ENCODE results near the gene RIT2.

The RIT2 gene

DNA sequence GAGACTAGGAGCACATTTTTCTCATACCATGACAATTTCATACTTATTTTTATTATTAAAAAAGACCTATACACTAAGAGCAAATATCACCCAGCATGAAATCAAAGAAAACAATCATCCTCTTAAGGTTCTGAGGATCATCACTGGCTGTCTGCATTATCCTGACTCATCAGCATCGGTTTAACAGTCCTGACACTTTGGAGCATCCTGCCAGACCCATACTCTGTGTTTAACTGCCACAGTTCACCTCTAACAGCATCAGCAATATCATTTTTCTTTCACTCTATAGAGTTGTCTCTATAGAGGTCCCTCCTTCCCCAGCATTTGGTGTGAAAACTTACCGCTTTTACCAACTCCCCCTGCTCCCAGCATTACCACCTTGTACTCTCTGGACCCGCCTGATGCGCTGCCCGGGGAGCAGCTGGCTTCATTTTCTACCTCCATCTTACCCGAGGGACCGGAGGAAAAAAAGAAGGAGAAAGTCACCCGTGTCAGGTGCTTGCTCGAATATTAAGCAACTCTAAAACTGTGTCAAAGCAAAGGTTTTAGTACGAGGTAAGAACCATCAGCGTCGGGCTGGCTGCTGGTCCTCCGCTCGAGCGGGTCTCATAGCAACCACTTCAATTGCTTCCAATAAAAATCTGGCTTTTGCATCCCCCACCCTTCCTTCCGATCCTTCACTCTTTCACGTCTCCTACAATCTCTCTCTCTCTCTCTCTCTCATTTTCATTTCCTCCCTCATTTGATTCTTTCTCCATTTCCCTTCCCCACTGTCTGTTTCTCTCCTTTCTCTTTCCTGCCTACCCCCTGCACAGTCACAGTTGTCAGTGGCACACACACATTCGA lies at the start of gene RIT2:
Gene RIT2, minus strand, starts transcription at position 610 of the 846 bp plus-strand sequence.
- DNase-seq (ENCODE audit: low read depth) = no peak

DNA sequence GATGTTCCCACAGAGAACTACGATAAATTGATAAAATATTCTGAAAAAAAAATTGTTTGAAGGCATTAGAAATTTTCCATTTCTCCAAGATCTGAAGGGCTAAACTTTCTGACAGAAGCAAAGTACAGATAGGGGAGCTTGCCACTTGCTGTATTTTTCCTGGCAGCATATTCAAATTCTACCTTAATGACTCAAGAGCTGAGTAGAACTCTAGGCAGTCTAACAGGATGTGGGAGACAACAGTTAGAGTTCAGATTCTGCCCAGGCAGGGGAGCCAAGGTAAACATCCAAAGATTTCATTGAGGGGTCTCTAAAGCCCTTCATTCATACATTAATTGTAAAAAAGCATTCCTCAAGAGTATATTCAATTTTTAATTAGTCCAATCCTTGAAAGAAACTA lies 46.0 kb upstream of the RIT2 start:
- DNase-seq (ENCODE audit: low read depth) = no peak

DNA sequence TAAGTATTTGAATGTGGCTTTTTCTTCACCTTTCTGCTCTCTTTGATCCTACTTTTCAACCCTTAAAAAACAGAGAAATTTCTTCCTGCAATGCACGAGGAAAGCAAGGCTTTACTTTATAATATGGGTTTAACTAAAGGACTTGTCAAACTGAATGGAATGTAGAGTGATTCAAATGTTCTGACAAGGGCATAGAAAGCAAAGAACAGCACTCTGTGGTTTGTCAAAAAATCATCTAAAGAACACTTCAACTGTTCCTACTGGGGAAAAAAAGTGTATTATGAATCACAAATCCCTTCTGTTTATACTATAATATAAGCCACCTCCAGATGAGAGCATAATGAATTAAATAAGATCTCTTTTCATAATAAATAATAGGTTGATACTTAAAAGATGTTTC lies 45.0 kb upstream of the RIT2 start:
- DNase-seq (ENCODE audit: low read depth) = no peak

DNA sequence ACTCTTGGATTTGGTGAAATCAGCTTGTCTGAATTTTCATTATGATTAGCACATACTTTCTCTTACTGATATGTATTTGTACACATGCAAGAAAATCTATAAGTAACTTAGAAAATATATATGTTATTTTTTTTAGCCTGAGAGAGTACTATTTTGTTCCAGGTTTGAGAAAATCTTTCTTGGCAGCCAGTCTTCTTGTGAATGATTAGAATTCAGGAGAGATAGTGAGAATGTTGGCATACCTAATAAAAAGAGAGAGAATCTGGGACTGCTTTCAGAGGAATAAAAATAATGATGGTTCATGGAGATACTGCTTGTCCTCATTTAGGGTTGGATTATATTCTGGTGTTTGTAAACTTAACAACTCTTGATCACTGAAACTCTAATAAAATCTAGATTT lies 44.4 kb upstream of the RIT2 start:
- no peak for DNase-seq (ENCODE audit: low read depth)

DNA sequence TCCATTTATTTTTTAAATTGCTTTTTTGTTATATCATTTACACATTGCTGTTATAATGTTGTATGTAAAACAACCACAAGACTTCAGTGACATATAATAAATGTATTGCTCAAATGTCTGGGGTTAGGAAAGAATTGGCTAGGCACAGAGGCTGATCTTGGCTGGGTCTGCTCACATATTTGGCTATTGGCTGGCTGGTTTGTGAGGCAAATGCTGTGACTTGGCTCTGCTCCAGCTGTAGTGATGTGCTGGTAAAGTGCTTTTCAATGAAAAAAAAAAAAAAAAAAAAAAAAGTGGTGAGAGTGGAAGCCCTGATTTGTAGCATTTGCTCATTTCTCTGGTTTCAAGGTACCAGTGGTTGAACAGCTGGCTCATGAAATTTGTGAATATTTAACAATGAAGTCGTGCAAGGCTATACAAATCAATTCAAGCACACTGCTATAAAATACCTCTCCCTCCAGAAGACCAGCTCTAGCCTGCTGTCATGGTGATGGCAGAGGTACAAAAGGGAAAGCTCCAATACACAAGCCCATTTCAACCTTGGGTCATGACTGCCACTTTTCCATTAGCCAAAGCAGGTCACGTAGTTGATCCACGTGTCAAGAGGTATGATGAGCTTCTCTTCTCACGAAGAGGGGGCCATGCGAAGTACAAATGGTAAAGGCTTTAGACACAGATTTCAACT lies 43.7 kb upstream of the RIT2 start:
- no peak for DNase-seq (ENCODE audit: low read depth)

DNA sequence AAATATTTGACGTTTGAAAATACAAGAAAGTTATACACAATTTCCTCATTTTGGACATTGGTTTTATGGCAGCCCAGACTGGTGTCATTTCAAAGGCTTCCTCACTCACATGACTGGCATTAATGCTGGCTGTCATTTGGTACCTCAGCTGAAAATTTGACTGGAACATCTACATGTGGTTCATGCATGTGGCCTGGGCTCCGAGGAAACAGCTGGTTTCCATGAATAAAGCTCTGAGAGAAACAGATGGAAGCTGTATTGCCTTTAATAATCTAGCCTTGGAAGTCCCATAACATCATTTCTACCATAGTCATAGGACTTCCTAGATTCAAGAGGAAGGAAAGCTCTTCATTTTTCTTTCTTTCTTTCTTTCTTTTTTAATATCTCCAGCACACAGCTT lies 42.9 kb upstream of the RIT2 start:
- DNase-seq (ENCODE audit: low read depth) = no peak

DNA sequence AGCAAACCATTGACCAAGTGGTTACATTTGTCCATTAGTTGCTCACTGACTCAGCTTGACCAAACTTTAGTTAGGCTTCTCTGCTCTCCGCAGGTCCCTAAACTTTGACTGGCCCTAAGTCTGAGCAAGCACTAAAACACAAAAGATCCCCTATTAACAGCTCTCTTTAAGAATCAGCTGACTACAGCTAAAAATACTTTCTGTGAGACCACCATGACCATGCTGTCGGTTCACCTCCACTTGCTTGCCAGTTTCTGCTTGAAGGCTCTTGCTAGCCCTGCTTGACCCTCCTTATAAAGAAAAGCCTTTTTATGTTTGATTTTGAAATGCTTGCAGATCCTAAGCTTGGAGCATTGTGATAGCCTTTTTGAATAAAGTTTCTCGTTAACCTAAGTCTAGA lies 40.4 kb upstream of the RIT2 start:
- no peak for DNase-seq (ENCODE audit: low read depth)

DNA sequence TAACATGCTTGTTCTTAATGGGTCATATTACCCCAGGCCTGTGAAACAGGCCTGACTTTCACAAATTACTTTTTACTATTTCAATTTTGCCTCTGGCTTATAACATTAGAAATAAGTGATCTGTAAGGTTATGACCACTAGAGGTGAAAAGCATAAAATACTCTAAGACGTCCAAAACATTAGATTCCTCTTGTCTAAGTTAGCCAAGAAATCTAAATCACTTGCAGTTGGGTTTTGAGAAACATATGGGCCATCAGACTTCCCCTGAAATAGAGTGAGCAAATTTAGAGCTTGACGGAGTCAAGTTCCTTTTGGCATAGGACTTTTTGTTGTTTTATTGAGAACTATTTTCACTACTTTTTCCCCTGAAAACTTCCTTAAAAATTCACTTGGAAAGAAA lies 32.7 kb upstream of the RIT2 start:
- no peak for DNase-seq (ENCODE audit: low read depth)

DNA sequence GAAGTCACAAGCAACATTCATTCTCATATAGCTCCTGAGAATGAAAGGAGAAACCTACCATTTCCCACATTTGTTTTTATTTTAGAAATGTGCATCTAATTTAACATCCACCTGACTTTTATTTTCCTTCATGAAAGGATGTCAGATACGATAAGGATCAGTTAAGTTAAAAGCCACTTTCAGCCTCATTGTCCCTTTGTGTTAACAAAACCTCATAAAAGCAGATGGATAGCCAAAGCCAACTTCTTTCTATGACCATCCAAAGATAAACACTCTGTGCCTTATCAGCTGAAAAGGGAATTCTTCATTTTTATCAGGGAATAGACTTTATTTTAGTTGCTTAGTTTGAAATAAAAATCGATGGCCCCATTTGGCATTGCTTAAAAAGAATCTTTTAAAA lies 25.7 kb upstream of the RIT2 start:
- no peak for DNase-seq (ENCODE audit: low read depth)

DNA sequence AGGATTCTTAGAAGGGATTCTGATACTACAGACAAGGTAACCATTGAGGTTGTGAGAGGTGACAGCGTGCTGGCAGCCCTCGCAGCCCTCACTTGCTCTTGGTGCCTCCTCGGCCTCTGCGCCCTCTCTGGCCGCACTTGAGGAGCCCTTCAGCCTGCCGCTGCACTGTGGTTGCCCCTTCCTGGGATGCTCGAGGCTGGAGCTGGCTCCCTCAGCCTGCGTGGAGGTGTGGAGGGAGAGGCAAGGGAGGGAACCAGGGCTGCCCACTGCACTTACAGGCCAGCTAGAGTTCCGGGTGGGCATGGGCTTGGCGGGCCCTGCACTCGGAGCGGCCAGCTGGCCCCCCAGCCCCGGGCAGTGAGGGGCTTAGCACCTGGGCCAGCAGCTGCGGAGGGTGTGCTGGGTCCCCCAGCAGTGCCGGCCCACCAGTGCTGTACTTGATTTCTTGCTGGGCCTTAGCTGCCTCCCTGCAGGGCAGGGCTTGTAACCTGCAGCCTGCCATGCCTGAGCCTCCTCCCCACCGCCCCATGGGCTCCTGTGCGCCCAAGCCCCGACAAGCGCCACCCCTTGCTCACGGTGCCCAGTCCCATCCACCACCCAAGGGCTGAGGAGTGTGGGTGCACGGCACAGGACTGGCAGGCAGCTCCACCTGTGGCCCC lies 23.9 kb upstream of the RIT2 start:
- no peak for DNase-seq (ENCODE audit: low read depth)

DNA sequence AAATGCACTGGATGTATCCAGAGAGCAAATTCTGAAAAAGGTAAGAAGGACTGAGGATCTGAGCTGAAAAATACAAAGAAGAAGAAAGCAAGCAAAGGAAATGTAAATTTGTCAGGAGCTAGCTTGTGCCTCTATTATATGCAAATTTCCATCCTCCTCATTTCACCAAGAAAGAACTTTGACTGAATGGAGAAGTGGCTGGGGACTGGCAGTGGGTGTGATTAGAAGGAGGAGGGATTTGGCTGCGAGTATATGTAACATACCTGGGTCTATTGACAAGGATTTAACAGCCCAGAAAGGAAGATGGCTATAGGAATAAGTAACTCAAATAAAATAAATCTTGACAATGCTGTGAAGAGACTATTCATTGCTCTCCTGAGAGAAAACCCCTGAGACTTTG lies 19.4 kb upstream of the RIT2 start:
- DNase-seq (ENCODE audit: low read depth) = no peak

DNA sequence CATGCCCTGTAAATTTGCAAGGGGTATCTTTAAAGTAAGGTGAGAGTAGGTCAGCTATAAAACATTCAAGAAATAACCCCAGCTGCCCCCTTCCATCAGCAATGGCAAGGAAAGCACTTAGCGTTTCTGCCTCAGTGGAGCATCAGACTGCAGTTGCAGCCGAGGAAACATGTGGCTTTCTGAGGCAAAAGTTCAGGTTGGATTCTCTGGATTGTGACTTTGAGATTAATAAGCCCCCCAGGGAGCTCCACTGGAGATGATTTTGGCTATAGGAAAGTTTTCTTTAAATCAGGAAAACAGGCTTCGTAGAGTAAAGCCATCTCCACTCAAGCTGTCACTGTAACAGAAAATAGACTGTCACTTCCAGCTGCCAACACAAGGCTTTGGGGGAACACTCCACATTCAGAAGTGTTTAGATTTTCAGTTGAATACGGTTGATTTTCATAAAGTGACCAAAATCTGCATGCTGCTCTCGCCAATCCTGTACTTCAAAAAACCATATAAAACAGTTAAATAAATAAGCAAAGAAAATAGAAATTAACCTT lies 15.3 kb upstream of the RIT2 start:
- no peak for DNase-seq (ENCODE audit: low read depth)

DNA sequence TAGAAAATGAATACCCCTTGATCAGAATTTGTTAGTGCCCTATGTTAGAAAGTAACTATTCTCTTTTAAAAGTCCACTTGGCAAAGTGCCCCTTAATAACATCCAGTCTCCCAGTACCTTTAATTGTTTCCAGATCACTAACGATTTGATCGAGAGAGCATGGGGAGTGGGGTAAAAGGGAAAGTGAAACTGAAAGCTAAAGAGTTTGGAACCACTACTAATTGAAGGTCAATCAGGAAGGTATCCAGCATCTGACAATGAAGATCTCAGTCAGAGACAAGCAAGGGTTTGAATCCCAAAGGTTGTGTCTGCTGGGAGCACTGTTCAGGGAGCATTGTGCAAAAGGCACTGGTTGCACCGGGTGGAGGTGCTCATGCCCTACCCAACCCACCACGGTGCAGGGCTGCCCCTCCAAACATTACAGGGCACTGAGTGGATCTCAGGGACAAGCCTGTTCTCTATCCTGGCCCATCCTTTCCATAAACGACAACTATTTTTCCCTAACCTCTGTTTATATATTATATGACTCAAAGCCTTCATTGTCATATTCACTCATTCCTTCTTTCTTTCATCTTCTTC lies 14.6 kb upstream of the RIT2 start:
- DNase-seq (ENCODE audit: low read depth) = no peak

DNA sequence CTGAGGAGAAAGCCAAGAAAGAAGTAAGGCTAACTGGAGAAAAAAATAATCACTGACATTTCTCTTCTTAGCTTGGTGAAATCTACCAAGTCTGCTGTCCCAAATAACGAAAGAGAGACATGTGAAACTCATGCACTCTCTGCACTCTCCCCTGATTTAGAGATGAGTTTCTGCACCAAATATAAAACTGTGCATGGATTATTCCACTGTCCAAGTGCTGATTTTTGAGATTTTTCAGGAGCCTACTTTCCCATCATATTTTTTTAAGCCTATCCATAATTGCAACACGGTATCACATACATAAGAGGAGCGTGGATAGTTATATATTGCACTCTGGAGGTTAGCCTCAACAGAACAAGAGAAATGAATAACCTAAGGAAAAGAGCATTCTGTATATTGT lies 10.0 kb upstream of the RIT2 start:
- no peak for DNase-seq (ENCODE audit: low read depth)

DNA sequence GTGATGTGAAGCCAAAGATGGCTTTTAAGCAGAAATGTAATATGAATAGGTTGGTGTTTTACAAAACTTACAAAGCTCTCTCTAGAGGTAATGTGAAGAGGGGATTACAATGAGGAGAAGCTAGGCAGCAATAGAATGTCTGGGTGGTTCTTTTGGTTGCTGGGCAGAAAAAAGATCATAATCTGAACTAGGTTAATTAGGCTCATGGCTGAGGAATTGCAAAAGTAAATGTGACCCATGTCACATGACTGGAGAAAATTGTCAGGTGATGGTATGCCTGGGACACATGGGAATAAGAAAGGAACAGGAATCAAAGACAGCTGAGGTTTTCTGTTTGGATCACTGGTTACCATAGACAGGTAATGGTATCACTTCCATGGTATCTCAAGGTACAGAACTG lies 7.5 kb upstream of the RIT2 start:
- no peak for DNase-seq (ENCODE audit: low read depth)

DNA sequence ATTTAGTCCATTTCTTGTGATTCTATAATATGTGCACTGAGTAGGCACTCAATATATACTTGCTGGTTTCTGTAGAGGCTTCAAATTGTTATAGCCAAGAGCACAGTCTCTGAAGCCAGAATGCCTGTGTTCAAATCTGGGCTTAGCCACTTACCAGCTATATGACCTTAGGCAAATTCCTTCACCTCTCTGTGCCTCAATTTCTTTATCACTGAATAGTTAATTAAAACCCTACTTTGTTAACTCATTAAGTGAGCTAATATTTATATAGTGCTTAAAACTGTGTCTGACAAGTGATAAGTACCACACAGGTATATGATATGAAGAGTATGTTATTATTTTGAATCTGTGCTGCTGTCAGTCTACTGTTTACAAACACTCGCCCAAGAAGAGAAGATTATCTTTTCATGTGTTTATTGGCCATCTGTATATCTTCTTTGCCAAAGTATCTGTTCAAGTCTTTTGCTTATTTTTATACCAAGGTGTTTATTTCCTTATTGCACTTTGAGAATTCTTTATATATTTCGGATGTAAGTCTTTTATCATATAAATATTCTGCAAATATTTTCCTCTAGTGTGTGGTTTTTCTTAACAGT lies 1.3 kb upstream of the RIT2 start:
- no peak for DNase-seq (ENCODE audit: low read depth)

DNA sequence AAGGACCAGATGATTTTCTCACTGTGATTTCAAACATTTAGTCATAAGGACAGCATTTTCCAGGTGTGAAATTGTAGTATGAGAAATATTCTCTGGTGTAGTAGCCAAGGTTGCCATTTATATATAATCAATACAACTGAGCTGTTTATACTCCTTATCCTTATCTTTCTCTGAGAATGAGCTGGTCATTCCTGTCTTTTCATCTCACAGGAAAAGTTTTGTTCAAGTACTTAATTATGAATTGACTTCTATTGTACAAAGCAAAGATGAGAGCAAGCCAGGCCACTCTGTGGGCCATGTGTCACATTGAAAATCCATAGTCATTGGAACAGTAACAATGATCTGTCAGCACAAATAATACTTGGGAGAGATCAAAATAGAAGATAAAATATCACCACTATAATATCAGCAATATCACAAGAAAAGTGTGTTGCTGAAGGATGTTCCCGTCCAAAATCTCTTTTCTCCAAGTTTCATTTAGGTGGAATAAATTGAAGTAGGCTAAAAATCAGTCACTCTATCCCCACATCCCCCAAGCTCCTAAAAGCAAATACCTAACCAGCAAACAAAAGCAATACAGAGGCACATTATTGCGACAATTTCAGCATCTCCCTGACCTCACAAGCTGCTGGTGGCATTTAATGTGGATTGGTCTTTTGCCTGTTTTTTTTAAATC lies 2.1 kb downstream of the RIT2 start:
- no peak for DNase-seq (ENCODE audit: low read depth)

DNA sequence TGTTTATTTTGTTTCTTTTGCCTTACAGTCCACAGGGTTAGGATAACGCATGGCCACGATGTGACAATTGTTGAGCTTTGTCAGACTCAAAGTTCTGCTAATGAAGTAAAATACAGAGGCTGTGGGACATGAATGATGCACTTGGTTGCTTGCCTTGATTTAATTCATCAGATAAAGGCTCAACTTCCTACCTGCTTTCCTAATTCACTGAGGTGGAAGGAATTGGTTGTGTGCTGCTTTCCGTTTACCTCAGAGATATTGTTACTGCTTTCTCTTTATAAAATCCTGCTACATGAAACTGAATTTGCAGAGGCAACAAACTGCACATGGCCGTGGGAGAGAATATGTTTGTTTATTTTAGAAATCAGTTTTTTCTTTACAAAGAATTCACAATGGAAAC lies 6.6 kb downstream of the RIT2 start:
- no peak for DNase-seq (ENCODE audit: low read depth)

DNA sequence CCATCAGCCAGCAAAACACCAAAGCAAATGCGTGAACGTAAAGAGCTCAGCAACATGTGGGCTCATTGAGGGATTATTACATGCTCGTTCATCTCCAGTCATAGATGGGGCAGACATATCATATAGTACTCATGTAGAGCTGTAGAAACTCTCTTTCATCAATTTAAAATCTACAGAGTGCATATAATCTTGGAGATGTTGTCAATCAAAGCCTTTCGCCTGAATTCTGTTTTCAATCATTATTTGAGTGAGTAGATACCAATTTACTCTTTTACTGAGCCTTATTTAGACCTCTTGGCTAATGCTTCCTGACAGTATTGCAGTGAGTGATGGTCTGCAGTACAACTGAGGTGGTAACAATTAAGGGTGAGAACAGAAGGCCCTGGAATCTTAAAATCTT lies 7.0 kb downstream of the RIT2 start:
- no peak for DNase-seq (ENCODE audit: low read depth)

DNA sequence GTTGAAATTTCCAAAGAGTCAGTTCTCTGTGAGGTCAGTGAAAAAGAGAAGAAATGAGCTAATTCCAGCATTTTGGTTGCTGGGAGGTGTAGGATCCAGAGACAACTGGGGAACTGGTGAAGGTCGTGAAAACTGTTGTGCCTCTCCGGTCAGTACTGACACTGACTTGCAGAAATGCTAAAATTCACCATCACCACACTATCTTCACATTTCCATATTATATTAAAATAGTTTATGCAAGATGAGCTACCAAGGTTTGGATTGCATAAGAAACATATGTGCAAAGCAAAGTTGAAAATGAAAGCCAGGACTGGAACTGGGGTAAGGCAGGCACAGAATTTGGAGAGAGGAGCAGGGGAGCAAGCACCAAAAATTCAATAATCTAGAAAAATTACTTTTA lies 21.8 kb downstream of the RIT2 start:
- no peak for DNase-seq (ENCODE audit: low read depth)

DNA sequence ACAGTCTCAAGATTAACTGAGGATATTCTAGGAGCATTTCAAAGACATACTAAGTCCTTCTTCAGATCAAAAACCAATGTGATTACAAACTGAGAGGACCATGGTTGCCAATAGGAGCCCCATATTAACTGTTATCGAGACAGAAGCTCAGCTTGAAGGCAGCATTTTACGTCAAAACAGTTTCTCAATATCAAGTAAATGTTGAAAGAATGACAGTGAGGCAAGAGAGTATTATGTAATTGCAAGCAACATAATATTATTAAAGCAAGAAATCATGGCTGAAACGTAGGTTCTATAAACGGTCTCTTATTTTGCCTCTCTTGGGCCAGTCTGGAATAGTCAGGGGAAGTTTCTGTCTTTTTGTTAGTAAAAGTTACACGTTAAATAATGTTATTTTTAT lies 22.9 kb downstream of the RIT2 start:
- DNase-seq (ENCODE audit: low read depth) = no peak

DNA sequence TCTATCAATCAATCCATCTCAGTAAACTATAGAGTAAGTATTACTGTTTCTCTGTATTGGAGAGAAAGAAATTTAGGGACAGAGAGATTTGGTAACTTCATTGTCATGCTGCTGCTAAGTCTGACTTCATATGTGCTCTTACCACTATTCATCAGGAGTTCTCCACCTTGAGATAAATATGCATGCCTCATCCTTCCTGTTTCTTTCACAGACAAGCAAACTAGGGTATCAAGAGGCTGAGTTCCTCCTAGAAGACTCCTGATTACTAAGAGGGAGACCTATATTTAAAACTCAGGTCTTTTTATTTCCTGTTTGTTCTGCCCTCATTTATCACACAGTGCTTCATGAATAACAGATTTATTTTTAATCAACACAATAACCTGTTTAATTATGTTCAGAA lies 34.1 kb downstream of the RIT2 start:
- no peak for DNase-seq (ENCODE audit: low read depth)

Measured in activated T-cell treated with anti-CD3 and anti-CD28 coated beads for 24 hours (primary cell).